Measurements from ENCODE around the gene MISP3.

The MISP3 gene

DNA sequence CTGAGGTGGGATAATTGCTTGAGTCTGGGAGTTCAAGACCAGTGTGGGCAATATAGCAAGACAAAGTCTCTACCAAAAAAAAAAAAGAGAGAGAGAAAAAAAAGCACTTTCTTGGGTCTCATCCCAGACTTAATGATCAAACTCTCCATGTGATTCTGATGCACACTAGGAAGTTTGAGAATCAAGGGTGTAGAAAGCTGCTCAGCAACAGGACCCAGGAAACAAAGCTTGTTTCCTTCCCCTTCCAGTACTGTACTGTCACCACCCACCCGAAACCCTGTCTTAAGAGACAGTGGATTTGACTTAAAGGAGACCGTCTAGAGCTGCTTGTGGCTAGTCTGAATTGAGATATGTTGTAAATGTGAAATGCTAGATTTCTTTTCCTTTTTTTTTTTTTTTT, 5.8 kb downstream of the MISP3 start:
- DNase-seq (ENCODE audit: low read depth in 4 of 4, low spot score in 1 of 4): no peak

- peak; percentile 95 to 98 (median 98) for DNase-seq (ENCODE audit: low read depth in 4 of 4, low spot score in 1 of 4)
Measured at GRCh38 chr19:14080887-14081796, 8.6 kb downstream of the MISP3 start.

GRCh38 chr19:14081797-14082674, 9.4 kb downstream of the MISP3 start:
- DNase-seq (ENCODE audit: low read depth in 4 of 4, low spot score in 1 of 4): peak in 1 of 4 experiments; percentile 14

- DNase-seq (ENCODE audit: low read depth in 4 of 4, low spot score in 1 of 4): no peak
Measured at GRCh38 chr19:14082675-14082960, 10.0 kb downstream of the MISP3 start.

- no peak for DNase-seq (ENCODE audit: low read depth in 4 of 4, low spot score in 1 of 4)
Measured at GRCh38 chr19:14085309-14085995, 12.9 kb downstream of the MISP3 start, which contains the start of gene C19orf67. Gene C19orf67, minus strand, starts transcription at chr19:14085783. Its CDS starts 156 bp downstream, at chr19:14085627.

GRCh38 chr19:14086098-14086497, 13.5 kb downstream of the MISP3 start:
- DNase-seq (ENCODE audit: low read depth in 4 of 4, low spot score in 1 of 4): no peak

- no peak for DNase-seq (ENCODE audit: low read depth in 4 of 4, low spot score in 1 of 4)
Measured at GRCh38 chr19:14088634-14089411, 16.2 kb downstream of the MISP3 start.

DNA sequence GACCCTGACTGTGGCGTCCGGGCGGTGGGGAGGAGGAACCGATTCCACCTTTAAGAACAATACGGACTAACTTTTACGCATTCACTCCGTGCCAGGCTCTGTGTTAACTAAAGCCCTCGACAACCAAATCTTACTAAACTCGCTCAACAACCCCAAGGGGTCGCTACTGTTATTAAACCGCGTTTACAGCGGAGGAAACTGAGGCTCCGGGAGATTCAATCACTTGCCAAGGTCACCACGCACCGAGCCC, 16.8 kb downstream of the MISP3 start:
- no peak for DNase-seq (ENCODE audit: low read depth in 4 of 4, low spot score in 1 of 4)

DNA sequence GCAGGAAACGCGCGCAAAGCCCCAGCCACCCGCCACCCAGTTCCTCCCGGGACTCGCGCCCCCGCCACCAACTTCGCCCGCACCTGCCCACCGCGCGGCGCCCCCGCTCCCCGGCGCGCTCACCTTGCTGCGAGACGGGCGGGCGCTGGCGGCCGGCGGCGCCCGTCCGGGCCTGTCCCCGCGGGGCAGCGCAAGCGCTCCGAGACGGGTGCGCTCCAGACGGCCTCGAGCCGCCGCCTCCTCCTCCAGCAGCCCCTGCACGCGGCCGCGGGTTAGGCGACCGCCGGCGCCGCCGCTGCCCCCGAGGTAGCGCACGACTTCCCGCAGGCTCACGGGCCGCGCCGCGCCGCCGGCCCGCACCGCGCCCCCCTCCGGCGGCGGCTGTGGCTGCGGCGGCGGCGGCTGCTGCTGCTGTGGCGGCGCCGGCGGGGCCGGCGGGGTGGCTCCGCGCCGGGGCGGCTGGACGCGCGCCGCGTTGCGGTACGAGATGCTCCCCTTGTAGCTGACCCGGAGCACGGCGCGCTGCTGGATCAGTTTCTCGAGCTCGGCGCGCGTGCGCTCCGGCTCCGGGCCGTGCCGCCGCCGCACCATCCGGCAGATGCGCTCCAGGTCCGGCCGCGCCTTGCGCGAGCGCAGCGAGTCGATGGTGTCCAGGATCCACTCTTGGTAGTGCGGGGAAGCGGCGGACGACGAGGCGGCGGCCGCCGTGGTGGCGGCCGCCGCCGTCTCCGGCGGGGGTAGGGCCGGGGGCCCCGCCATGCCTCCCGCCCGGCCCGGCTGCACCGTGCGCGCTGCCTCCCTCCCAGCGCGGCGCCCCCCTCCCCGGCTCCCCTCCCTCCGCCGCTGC, 17.3 kb downstream of the MISP3 start:
- peak in 1 of 4 experiments; percentile 24 for DNase-seq (ENCODE audit: low read depth in 4 of 4, low spot score in 1 of 4)

- peak; percentile 57 to 83 (median 80) for DNase-seq (ENCODE audit: low read depth in 4 of 4, low spot score in 1 of 4)
Measured at GRCh38 chr19:14090509-14091080, 18.0 kb downstream of the MISP3 start, which contains the start of gene SAMD1. Gene SAMD1, minus strand, starts transcription at chr19:14090751.

DNA sequence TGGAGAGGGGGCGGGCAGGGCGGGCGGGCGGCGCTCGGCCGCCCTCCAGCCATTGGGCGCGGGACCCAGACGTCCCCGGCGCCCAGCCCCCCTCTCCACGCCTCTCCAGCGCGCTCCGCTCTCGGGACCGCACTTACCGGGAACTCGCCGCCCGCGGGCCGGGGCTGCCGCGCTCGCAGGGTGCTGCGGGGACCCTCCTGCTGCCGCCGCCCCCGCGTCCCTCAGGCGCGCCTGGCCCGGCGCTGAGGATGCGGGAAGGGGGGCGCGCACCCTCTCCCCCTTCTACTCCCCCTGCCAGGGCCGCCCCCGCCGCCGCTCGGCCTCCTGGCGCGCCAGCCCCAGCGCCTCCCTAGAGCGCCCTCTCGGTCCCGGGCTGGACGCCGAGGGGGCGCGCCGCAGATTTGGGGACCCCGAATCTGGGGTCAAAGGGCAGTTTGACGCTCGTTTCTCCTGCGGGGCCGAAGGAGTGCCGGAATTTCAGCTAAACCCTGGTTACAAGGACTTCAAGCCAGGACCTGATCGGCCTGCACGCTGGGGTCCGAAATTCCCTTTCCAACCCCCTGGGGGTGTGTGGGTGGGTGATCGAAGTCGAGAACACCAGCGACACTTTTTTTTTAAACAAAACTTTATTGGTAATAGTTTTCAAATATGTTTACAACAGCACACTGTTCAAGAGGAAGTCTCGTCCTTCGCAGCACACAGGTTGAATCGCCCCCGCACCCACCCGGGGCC, 18.7 kb downstream of the MISP3 start:
- DNase-seq (ENCODE audit: low read depth in 4 of 4, low spot score in 1 of 4): peak in 1 of 4 experiments; percentile 29

- DNase-seq (ENCODE audit: low read depth in 4 of 4, low spot score in 1 of 4): no peak
Measured at GRCh38 chr19:14091813-14092462, 19.4 kb downstream of the MISP3 start.

GRCh38 chr19:14093117-14093823, 20.7 kb downstream of the MISP3 start:
- DNase-seq (ENCODE audit: low read depth in 4 of 4, low spot score in 1 of 4): no peak

GRCh38 chr19:14094854-14095253, 22.3 kb downstream of the MISP3 start:
- DNase-seq (ENCODE audit: low read depth in 4 of 4, low spot score in 1 of 4): no peak

GRCh38 chr19:14096272-14096992, 23.8 kb downstream of the MISP3 start:
- DNase-seq (ENCODE audit: low read depth in 4 of 4, low spot score in 1 of 4): no peak

GRCh38 chr19:14097532-14098151, 25.1 kb downstream of the MISP3 start:
- DNase-seq (ENCODE audit: low read depth in 4 of 4, low spot score in 1 of 4): no peak

Data from stimulated activated CD4-positive, alpha-beta T cell treated with anti-CD3 and anti-CD28 coated beads, Interleukin-1b, Interleukin-23, amount 100 ng/mL, for 24 hours (primary cell).